Choroid plexus epithelial cell (primary cell): ENCODE results near the gene ZNF516.

Experiments used
- DNase-seq: peaks from one replicate; pipeline ENCODE4 v3.0.0-alpha.2; 2010; ENCODE audit warnings: low read depth
- H3K4me3 ChIP-seq: 2 replicates; pipeline ENCODE4 v1.5.1; 2011; ENCODE audit warnings: low read depth, mild to moderate bottlenecking, control low read depth, low read length, moderate library complexity
- TF ChIP-seq, protein P1 (sequence below): conservative IDR thresholded peaks from 2 replicates; pipeline ENCODE4 v1.5.1; 2011; ENCODE audit warnings: low read depth, mild to moderate bottlenecking, control low read depth, inconsistent platforms, low read length, moderate library complexity

The ZNF516 gene

DNA sequence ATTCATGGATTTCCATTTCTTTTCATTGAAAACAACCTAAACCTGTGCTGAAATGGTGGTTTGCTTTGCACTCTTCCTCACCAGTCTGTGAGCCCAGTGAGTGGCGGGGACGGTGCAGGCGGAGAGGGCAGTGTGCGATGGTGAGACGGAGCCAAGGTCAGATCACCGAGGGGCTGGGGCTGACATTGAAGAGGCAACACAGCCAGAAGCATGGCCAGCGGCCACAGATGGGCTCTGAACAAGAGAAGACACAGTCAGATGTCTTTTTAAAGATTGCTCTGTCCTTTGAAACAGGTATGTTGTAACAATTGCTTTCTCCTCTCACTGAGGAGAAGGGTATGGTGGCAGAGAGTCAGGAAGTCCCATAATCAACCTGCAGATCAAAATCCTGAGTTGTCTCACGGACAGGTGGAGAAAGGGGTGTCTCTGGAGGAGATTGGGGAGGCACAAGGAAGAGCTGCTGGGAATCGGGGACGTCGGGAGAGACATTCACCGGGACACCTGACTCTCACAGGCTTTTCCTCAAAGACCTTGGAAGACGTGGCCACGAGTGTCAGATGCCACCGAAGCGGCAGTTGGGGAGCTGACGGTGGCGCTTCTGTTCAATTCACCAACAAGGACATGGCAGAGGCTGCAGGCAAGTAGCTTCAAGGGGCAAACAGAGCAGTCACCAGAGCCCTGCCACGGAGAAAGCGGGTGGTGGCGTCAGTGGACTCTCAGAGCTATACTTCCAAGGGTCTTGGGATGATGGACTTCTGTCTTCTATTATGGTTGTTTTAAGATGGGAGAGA, 12.1 kb upstream of the ZNF516 start:
- H3K4me3 ChIP-seq, result no peak overlapping the region
- DNase-seq, result no peak
- TF ChIP-seq, protein P1, sequence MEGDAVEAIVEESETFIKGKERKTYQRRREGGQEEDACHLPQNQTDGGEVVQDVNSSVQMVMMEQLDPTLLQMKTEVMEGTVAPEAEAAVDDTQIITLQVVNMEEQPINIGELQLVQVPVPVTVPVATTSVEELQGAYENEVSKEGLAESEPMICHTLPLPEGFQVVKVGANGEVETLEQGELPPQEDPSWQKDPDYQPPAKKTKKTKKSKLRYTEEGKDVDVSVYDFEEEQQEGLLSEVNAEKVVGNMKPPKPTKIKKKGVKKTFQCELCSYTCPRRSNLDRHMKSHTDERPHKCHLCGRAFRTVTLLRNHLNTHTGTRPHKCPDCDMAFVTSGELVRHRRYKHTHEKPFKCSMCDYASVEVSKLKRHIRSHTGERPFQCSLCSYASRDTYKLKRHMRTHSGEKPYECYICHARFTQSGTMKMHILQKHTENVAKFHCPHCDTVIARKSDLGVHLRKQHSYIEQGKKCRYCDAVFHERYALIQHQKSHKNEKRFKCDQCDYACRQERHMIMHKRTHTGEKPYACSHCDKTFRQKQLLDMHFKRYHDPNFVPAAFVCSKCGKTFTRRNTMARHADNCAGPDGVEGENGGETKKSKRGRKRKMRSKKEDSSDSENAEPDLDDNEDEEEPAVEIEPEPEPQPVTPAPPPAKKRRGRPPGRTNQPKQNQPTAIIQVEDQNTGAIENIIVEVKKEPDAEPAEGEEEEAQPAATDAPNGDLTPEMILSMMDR, result no peak

DNA sequence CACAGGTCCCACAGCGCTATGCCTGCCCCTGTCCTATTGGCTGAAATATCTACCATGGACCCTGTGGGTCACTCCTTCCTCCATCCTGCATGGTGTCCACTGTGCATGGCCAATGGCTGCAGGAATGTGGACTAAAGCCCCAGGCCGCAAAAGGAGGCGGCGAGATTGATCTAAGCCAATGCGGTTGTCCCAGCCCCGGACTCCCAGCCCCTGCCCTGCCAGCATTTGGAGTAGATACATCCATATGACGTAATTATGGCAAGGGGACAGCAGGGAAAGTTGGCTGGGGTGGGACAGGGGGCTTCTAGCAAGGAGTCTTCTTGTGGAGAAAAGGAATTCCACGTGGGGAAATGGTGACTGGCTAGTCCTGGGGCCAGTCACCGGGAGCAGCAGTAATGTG, 11.4 kb upstream of the ZNF516 start:
- DNase-seq, result no peak
- TF ChIP-seq, protein P1, result no peak
- H3K4me3 ChIP-seq, result no peak overlapping the region

DNA sequence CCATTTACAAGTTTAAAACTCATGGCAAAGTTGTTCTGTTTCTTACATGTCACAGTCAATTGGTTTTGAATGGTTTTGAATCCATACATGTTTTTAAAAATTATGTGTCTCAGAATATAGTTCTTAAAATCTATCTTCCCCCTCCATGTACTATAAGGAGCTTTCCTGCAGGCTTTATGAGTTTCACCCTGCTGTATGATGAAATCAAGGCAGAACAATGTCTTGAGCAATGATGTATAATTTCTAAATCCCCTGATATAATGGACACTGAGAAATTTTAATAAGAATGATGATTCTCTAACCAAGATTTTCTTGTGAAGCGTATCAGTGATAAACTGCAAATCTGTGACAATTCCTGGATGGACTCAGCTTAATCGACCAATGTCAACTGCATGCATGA, 10.6 kb upstream of the ZNF516 start:
- TF ChIP-seq, protein P1, result no peak
- no peak overlapping the region for H3K4me3 ChIP-seq
- no peak for DNase-seq

DNA sequence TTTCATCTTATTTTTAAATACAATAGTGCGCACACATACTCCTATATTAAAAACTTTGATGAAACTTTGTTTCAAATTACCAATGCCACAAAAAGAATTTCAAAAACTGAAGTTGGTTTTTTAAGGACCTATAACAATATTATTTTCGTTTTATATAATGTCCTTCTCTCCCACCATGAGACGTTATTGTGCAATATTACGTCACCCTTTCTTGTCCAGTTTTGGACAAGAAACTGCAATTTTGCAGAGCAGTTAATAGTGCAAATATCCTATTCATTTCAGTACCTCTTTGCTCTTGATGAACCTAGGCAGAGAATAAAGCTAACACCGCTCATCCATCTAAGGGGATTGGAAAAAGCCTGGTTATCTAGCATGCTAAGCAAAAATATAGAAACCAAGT, 9.7 kb upstream of the ZNF516 start:
- DNase-seq, result no peak
- no peak overlapping the region for H3K4me3 ChIP-seq
- TF ChIP-seq, protein P1, result no peak

DNA sequence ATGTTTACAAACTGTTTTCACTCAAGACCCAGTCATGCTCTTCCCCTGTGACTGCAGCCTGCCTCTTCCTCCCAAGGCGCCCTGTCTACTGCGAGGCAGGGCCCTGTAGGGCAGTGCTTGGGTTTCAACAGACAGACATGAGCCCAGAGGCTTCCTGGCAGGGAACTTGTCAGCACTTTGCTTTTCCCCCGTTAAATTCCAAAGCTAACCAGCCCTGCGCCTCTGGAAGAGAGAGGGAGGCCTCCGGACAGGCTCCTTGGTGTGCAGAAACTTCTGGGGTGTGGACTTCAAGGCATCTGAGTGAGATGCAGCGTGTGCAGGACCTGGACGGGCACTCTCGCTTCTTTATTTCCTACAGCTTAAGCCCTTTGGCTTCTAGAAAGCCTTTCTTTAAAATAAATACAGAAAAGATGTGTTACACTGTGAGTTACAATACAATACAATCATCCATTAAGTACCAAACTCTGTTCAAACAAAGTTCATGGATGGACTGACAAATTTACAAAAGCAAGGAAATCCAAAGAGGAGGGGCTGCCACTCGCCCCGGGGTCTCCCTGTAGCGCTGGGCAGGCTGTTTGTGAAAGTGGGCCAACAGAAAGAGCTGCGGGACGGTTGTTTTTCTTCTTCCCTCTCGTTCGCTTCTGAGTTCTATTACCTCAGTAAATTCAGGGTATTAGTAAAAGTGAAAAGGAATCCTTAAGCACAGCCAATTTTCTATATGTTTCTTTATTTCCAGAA, 8.8 kb upstream of the ZNF516 start:
- DNase-seq, result no peak
- TF ChIP-seq, protein P1, result no peak
- H3K4me3 ChIP-seq, result no peak overlapping the region

DNA sequence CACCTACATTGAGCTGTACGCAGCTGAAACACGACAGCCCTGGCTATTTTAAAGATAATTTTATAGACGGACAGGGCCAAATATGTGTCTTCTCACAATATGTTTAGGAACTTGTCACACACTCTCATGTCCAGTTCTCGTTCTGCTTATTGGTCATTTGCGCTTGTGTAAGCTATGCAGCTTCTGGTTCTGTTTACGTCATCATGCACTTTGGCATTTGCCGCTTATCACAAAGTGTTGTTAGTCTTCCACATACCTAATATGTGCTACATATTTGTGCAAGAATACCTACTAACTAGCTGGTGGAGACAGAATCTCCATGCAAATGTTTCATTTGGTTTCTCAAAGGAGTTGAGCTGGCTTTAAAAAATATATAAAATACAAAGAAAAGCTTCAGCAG, 7.5 kb upstream of the ZNF516 start:
- H3K4me3 ChIP-seq, result no peak overlapping the region
- DNase-seq, result no peak
- TF ChIP-seq, protein P1, result no peak
